IMR-90 (cell line): ENCODE results near the gene SLC6A9. TPM values are rescaled to one million over a fixed set of nuclear protein-coding genes. Genes with fewer than 3 reads are reported as not detected.

Source experiments
- ATAC-seq: fragments of 200-7000 bp; cut with Tn5 transposase; 2 replicates; pipeline ENCODE4 v1.9.1; 2020; ENCODE audit warnings: low read depth, mild to moderate bottlenecking, moderate library complexity
- BruUV-seq: library from RNA; stranded (reverse); fragments of 400-500 nt; replicated peaks from 2 replicates; lab custom pipeline; 2021; lab: Mats Ljungman, UMichigan
- CTCF ChIA-PET: fragments of 300-600 bp; formaldehyde crosslinking; extraction: SDS; loops from one replicate; lab custom pipeline; 2021; ENCODE audit warnings: antibody characterized with exemption; lab: Yijun Ruan, JAX
- POLR2A ChIA-PET: fragments of 300-600 bp; sonication (Branson Sonifier 250); formaldehyde crosslinking; loops from one replicate; lab custom pipeline; 2022; ENCODE audit warnings: antibody characterized with exemption; ENCODE audit not compliant: unreplicated experiment; lab: Charles Lee
- DNase-seq: peaks from one replicate; pipeline ENCODE4 v3.0.0; 2013
- H2AFZ ChIP-seq: replicated peaks from 2 replicates; pipeline ENCODE3; 2013; ENCODE audit warnings: low read length, mild to moderate bottlenecking; ENCODE audit not compliant: poor library complexity
- H2AK5ac ChIP-seq: 2 replicates; pipeline ENCODE4 v1.6.1; 2013; ENCODE audit warnings: low read depth, low read length, inconsistent platforms
- H2AK9ac ChIP-seq: replicated peaks from 2 replicates; pipeline ENCODE3; 2013; ENCODE audit warnings: mild to moderate bottlenecking, low read depth, low read length, moderate library complexity; ENCODE audit not compliant: poor library complexity
- H2BK120ac ChIP-seq: 2 replicates; pipeline ENCODE4 v1.6.1; 2013; ENCODE audit warnings: low read depth, low read length, inconsistent platforms
- H2BK15ac ChIP-seq: 3 replicates; pipeline ENCODE4 v1.6.1; 2013; ENCODE audit warnings: low read depth, low read length, inconsistent platforms
- H2BK20ac ChIP-seq: 2 replicates; pipeline ENCODE4 v1.6.1; 2013; ENCODE audit warnings: low read depth, mild to moderate bottlenecking, inconsistent platforms, low read length, moderate library complexity
- H2BK5ac ChIP-seq: 2 replicates; pipeline ENCODE4 v1.6.1; 2013; ENCODE audit warnings: mild to moderate bottlenecking, low read depth, low read length, inconsistent platforms; ENCODE audit not compliant: poor library complexity, severe bottlenecking
- H3K14ac ChIP-seq: replicated peaks from 2 replicates; pipeline ENCODE4 v1.6.1; 2013; ENCODE audit warnings: low read depth, low read length, inconsistent platforms
- H3K18ac ChIP-seq: 2 replicates; pipeline ENCODE4 v1.6.1; 2013; ENCODE audit warnings: low read depth, low read length, control low read depth
- H3K23ac ChIP-seq: 2 replicates; pipeline ENCODE4 v1.6.1; 2013; ENCODE audit warnings: low read depth, low read length, inconsistent platforms
- H3K27ac ChIP-seq: 2 replicates; pipeline ENCODE4 v1.5.1; 2013; ENCODE audit warnings: mild to moderate bottlenecking, control low read depth, low read length; ENCODE audit not compliant: insufficient read depth
- H3K27me3 ChIP-seq: 2 replicates; pipeline ENCODE4 v1.6.1; 2013; ENCODE audit warnings: low read length; ENCODE audit not compliant: control insufficient read depth, insufficient read depth
- H3K36me3 ChIP-seq: 2 replicates; pipeline ENCODE4 v1.6.1; 2013; ENCODE audit warnings: low read length, mixed read lengths; ENCODE audit not compliant: control insufficient read depth, insufficient read depth
- H3K4ac ChIP-seq: 2 replicates; pipeline ENCODE4 v1.6.1; 2013; ENCODE audit warnings: low read depth, low read length, inconsistent platforms
- H3K4me1 ChIP-seq: 2 replicates; pipeline ENCODE4 v1.6.1; 2013; ENCODE audit warnings: low read length, mixed read lengths; ENCODE audit not compliant: control insufficient read depth, insufficient read depth
- H3K4me2 ChIP-seq: 2 replicates; pipeline ENCODE4 v1.6.1; 2013; ENCODE audit warnings: low read depth, mild to moderate bottlenecking, control low read depth, low read length, moderate library complexity
- H3K4me3 ChIP-seq: 2 replicates; pipeline ENCODE4 v1.5.1; 2013; ENCODE audit warnings: low read depth, mild to moderate bottlenecking, control low read depth, low read length, moderate library complexity; ENCODE audit not compliant: insufficient read depth
- H3K56ac ChIP-seq: 2 replicates; pipeline ENCODE4 v1.6.1; 2013; ENCODE audit warnings: low read length, inconsistent platforms; ENCODE audit not compliant: insufficient read depth; ENCODE audit errors: extremely low read depth
- H3K79me1 ChIP-seq, 2 experiments: 2 replicates each; pipeline ENCODE4 v1.6.1; 2013; ENCODE audit warnings: low read length in 2 of 2, inconsistent platforms in 1 of 2, low read depth in 1 of 2
- H3K9ac ChIP-seq: 2 replicates; pipeline ENCODE4 v1.6.1; 2013; ENCODE audit warnings: low read depth, low read length, control low read depth
- H3K9me1 ChIP-seq: 2 replicates; pipeline ENCODE4 v1.6.1; 2013; ENCODE audit warnings: low read length, inconsistent platforms; ENCODE audit not compliant: insufficient read depth
- H3K9me3 ChIP-seq: 2 replicates; pipeline ENCODE4 v1.6.1; 2013; ENCODE audit warnings: low read length; ENCODE audit not compliant: control insufficient read depth, insufficient read depth
- H4K20me1 ChIP-seq: 2 replicates; pipeline ENCODE4 v1.6.1; 2013; ENCODE audit warnings: low read length, inconsistent platforms; ENCODE audit not compliant: insufficient read depth
- H4K5ac ChIP-seq: 2 replicates; pipeline ENCODE4 v1.6.1; 2013; ENCODE audit warnings: mild to moderate bottlenecking, low read depth, low read length, control low read depth
- H4K8ac ChIP-seq, 2 experiments: 2 replicates each; pipeline ENCODE4 v1.6.1; 2013; ENCODE audit warnings: low read depth in 2 of 2, low read length in 2 of 2, control low read depth in 1 of 2, inconsistent platforms in 1 of 2
- H4K91ac ChIP-seq: 2 replicates; pipeline ENCODE4 v1.6.1; 2013; ENCODE audit warnings: low read depth, low read length, inconsistent platforms; ENCODE audit not compliant: insufficient read depth
- FOS ChIP-seq: fragments of 150-350 bp; IDR thresholded peaks from 2 replicates; pipeline ENCODE4 v1.6.1; 2016; ENCODE audit warnings: low read depth, low read length
- MXI1 ChIP-seq: IDR thresholded peaks from 2 replicates; pipeline ENCODE4 v1.6.1; 2012; ENCODE audit warnings: low read depth, mild to moderate bottlenecking, low read length, moderate library complexity, borderline replicate concordance
- NFE2L2 ChIP-seq: fragments of 150-350 bp; IDR thresholded peaks from 2 replicates; pipeline ENCODE4 v1.6.1; 2016; ENCODE audit warnings: low read depth, mild to moderate bottlenecking, low read length
- WGBS, 2 experiments: methylation state at CpG; one replicate each; pipeline versions ENCODE4 v1.1.5 to v1.1.7; 2013; ENCODE audit warnings: missing lambda C conversion rate in 2 of 2; ENCODE audit not compliant: insufficient read length in 1 of 2; ENCODE audit errors: extremely low coverage in 2 of 2; 5-methylcytosine and 5-hydroxymethylcytosine counted together
- dilution Hi-C: fragments of 300-500 bp; cut with HindIII; formaldehyde crosslinking; loops from one replicate; pipeline ENCODE4 v1.14.3; 2018; ENCODE audit warnings: low sequenced_read_pairs; ENCODE audit not compliant: unreplicated experiment
- in situ Hi-C: fragments of 300-500 bp; cut with MboI; formaldehyde crosslinking; loops from 3 replicates; pipeline ENCODE4 v1.14.3; 2019; ENCODE audit warnings: low sequenced_read_pairs, inconsistent platforms, mixed read lengths
- intact Hi-C: fragments of 100-400 bp; cut with micrococcal nuclease; formaldehyde crosslinking; loops from 2 replicates; pipeline ENCODE4 v1.10.0; 2022
- polyA plus RNA-seq, 3 experiments: library from polyadenylated mRNA; depleted of rRNA; stranded (reverse); fragments of >200 nt; gene quantifications; 2 replicates each; pipeline ENCODE4 v1.2.3, GENCODE V29; 2012; ENCODE audit warnings: low replicate concordance in 1 of 3
- total RNA-seq: library from RNA; depleted of rRNA; stranded (reverse); fragments of >200 nt; gene quantifications from 2 replicates; pipeline ENCODE4 v1.2.3, GENCODE V29; 2012

SLC6A9 gene
- total and polyA plus RNA-seq, 2 of the 4 experiments (the other 2 are of a cell fraction) = 2.0 to 6.6 TPM

DNA sequence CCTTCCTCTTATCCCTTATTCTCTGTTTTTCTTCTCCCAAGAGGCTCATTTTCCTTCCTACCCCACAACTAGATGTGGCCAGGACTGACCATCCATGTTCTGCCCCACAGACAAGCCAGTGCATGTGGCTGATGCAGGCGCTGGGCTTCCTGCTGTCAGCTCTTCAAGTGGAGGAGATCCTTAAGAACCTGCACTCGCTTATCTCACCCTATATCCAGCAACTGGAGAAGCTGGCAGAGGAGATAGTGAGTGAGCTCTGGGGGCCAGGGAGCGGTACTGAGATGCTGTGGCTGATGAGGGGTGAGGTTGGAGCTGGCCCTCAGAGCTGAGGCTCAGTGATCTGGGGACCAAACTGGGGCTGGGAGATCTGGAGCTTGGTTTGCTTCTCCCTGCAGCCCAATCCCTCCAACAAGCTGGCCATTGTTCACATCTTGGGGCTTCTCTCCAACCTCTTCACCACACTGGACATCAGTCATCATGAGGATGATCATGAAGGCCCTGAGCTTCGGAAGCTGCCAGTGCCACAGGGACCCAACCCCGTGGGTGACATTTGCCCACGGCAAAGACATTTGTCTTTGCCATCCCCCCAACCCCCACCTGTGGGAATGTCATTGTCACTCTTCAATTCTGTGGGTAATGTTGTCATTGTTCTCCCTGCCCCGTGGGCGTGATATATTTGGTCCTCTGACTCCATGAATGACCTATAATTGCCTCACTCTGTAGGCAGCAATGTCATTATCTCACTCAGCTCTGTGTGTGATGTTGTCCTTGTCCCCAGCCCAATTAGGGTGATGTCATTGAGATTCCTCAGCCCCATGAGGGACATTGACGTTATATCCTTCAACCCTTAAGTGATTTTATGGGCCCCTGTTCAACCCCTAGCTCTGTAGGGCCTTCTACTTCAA, 72.7 kb downstream of the SLC6A9 start:
- POLR2A ChIA-PET = no interaction called here
- ATAC-seq = no peak

More for the DNA sequence above, 72.7 kb downstream of the SLC6A9 start:
- Histone ChIP-seq H3K23ac (no peak overlapping the region), H2BK5ac (no peak overlapping the region), H2BK120ac (no peak overlapping the region), H3K9me3 (no peaks in the 10 kb centered on the region), H3K56ac (no peak overlapping the region), H2BK15ac (no peak overlapping the region), H3K4ac (no peak overlapping the region), H4K8ac (no peak overlapping the region), H3K27me3 (no peaks in the 10 kb centered on the region), H4K91ac (no peak overlapping the region), H2AK5ac (no peak overlapping the region), H4K20me1 (peaks cover 18% of the 10 kb centered on the region; the same call in 1 of the 2 replicates), H3K27ac (no peak overlapping the region), H4K5ac (no peak overlapping the region), H2AK9ac (no peak overlapping the region), H3K4me1 (no peaks in the 10 kb centered on the region), H3K9me1 (peaks cover 19% of the 10 kb centered on the region), H3K79me1 (peaks cover 0 to 11% of the 10 kb centered on the region in 2 experiments; a peak in 2 of 4 replicates), H3K36me3 (peaks cover 41% of the 10 kb centered on the region), H2AFZ (no peak overlapping the region), H2BK20ac (no peak overlapping the region), H3K4me2 (no peak overlapping the region), H3K14ac (no peak overlapping the region), H3K4me3 (no peak overlapping the region), H3K9ac (no peak overlapping the region), H3K18ac (no peak overlapping the region)
- no TSS peak for BruUV-seq
- dilution Hi-C loops (no loop called here), in situ Hi-C loops (loop anchor here (25.0 kb wide), 1 partner anchor 421 kb away; the partner anchor contains the start of gene PTPRF), intact Hi-C loops (no loop called here)
- no peak for DNase-seq
- WGBS, 2 experiments = no CpG with 5 or more reads among the region's 9 CpGs
- CTCF ChIA-PET = no interaction called here
- TF ChIP-seq FOS (no peak), NFE2L2 (no peak), MXI1 (no peak)
